Aorta (tissue), 5 donors: Measurements from ENCODE around the gene KRTAP10-2. TPM values are rescaled to one million over a fixed set of nuclear protein-coding genes. Genes with fewer than 3 reads are reported as not detected.
"Not testable (repeated sequence)": the region's sequence is repeated elsewhere in the genome, so short reads cannot be mapped to it uniquely, and the experiment has no call there.

Experiments
- ATAC-seq: fragments of 200-7000 bp; cut with Tn5 transposase; one replicate; pipeline ENCODE4 v1.9.1; 2022; ENCODE audit warnings: moderate library complexity; ENCODE audit not compliant: low FRiP score
- DNase-seq, 2 donors: peaks; one replicate each; pipeline ENCODE4 v3.0.0-alpha.2; 2020
- H3K27ac ChIP-seq, 2 donors: one replicate each; pipeline ENCODE4 v1.5.1; 2013; ENCODE audit warnings: low read length in 2 of 2, mild to moderate bottlenecking in 2 of 2, moderate library complexity in 2 of 2, control low read depth in 1 of 2, inconsistent platforms in 1 of 2, low read depth in 1 of 2
- H3K27me3 ChIP-seq, 2 donors: one replicate each; pipeline ENCODE4 v1.6.1; 2013; ENCODE audit warnings: control low read depth in 1 of 2, low read length in 1 of 2, mild to moderate bottlenecking in 1 of 2, moderate library complexity in 1 of 2; ENCODE audit not compliant: insufficient read depth in 2 of 2, control insufficient read depth in 1 of 2
- H3K36me3 ChIP-seq, 2 donors: one replicate each; pipeline ENCODE4 v1.6.1; 2013; ENCODE audit warnings: control low read depth in 1 of 2, low read length in 1 of 2, mild to moderate bottlenecking in 1 of 2; ENCODE audit not compliant: insufficient read depth in 2 of 2, control insufficient read depth in 1 of 2
- H3K4me1 ChIP-seq, 2 donors: one replicate each; pipeline ENCODE4 v1.6.1; 2013; ENCODE audit warnings: low read length in 2 of 2, control low read depth in 1 of 2, mild to moderate bottlenecking in 1 of 2, moderate library complexity in 1 of 2; ENCODE audit not compliant: insufficient read depth in 2 of 2, control insufficient read depth in 1 of 2
- H3K4me3 ChIP-seq, 2 donors: one replicate each; pipeline ENCODE4 v1.5.1; 2013; ENCODE audit warnings: low read length in 2 of 2, control low read depth in 1 of 2, mild to moderate bottlenecking in 1 of 2
- H3K9me3 ChIP-seq: one replicate; pipeline ENCODE4 v1.6.1; 2013; ENCODE audit warnings: mild to moderate bottlenecking, low read length; ENCODE audit not compliant: control insufficient read depth
- WGBS, 2 donors: extraction: QIAGEN DNeasy Blood & Tissue Kit; methylation state at CpG; one replicate each; pipeline ENCODE4 v1.1.7; 2013; 5-methylcytosine and 5-hydroxymethylcytosine counted together
- intact Hi-C, 2 donors: fragments of 100-400 bp; cut with DNase I; formaldehyde crosslinking; loops; one replicate each; pipeline versions ENCODE4 v1.14.2 to v1.15.0; 2022
- polyA plus RNA-seq, 2 donors: library from polyadenylated mRNA; stranded (reverse); fragments of 200-250 nt; gene quantifications; one replicate each; pipeline ENCODE4 v1.2.3, GENCODE V29; 2013
- total RNA-seq, 2 donors: library from RNA; stranded (reverse); fragmentation: NEBNext Ultra II Directional; extraction: Animal tissue kit (Norgen Biotek cat#: 25700); gene quantifications; one replicate each; pipeline ENCODE4 v1.2.1, GENCODE V29; 2021
- donor health status: healthy with polysubstance abuse.
- donor health status: Bipolar disorder and iron deficiency.
- donor health status: DM: no; HTN: no; CAD: no.
- donor health status: DM: no; HTN: no; CAD: no.
- donor health status: DM: yes; HTN: yes; CAD: no.

Gene KRTAP10-2
- total and polyA plus RNA-seq, 4 donors = not detected

DNA sequence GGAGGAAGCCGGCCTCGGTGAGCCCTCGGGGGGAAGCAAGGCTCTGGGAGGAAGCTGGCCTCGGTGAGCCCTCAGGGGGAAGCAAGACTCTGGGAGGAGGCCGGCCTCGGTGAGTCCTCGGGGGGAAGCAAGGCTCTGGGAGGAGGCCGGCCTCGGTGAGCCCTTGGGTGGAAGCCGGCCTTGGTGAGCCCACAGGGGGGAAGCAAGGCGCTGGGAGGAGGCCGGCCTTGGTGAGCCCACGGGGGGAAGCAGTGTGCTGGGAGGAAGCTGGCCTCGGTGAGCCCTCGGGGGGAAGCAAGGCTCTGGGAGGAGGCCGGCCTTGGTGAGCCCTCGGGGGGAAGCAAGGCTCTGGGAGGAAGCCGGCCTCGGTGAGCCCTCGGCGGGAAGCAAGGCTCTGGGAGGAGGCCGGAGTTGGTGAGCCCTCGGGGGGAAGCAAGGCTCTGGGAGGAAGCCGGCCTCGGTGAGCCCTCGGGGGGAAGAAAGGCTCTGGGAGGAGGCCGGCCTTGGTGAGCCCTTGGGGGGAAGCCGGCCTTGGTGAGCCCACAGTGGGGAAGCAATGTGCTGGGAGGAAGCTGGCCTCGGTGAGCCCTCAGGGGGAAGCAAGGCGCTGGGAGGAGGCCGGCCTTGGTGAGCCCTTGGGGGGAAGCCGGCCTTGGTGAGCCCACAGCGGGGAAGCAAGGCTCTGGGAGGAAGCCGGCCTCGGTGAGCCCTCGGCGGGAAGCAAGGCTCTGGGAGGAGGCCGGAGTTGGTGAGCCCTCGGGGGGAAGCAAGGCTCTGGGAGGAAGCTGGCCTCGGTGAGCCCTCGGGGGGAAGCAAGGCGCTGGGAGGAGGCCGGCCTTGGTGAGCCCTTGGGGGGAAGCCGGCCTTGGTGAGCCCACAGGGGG is 48.1 kb downstream of the KRTAP10-2 start:
- H3K27me3 ChIP-seq, H3K4me1 ChIP-seq, H3K36me3 ChIP-seq, intact Hi-C loops, H3K9me3 ChIP-seq, H3K27ac ChIP-seq, ATAC-seq, H3K4me3 ChIP-seq: not testable (repeated sequence)
- peak in 1 of 2 donors; percentile 34 for DNase-seq
- 88 to 90% methylated on average over 41 to 44 of the region's 44 CpGs for WGBS, 2 donors

DNA sequence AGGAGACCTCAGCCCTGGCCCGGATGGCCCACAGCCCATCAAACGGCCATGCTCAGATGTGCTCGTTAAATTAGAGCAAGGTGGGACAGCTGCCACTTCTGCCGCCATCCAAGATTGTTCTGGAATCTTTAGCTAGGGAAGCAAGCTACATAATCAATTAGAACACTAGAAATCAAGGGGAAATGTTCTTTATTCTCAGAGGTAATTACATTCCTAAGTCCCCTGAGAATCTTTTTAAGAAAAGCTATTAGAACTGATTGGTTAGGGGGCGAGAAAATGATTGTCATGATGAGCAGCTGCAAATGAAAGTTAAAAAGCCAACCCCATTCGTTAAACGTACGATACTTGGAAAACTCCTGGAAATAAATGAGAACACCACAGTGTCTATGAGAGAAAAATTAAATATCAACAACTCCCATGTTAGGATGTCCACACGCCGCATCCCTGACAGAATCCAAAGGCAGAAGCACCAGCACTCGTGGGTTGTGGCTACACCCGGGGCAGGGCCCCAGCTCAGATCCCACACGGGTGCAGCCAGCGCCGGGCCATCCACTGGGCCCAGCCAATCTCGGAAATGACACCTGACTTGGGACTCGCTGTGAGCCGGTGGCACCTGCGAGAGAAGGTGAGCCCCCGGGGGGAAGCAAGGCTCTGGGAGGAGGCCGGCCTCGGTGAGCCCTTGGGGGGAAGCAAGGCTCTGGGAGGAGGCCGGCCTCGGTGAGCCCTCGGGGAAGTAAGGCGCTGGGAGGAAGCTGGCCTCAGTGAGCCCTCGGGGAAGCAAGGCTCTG is 48.9 kb downstream of the KRTAP10-2 start:
- Histone ChIP-seq H3K36me3 (no peaks in the 10 kb centered on the region), H3K4me3 (no peak overlapping the region), H3K9me3 (no peaks in the 10 kb centered on the region), H3K4me1 (no peaks in the 10 kb centered on the region), H3K27ac (no peak overlapping the region), H3K27me3 (no peaks in the 10 kb centered on the region)
- 91 to 93% methylated on average over 27 of the region's 27 CpGs for WGBS, 2 donors
- DNase-seq (peak in 1 of 2 donors; percentile 2), ATAC-seq (no peak)
- intact Hi-C loops = no loop called here

Other genes starting within 250 kb of the KRTAP10-2 start
- 10 to 100 TPM; 19.4 to 20.9 TPM for gene CFAP410, start 212.1 kb downstream of the KRTAP10-2 start, total RNA-seq
- gene CFAP410, start 212.1 kb downstream of the KRTAP10-2 start, polyA plus RNA-seq = 100 to 1,000 TPM in 1 of 2 donors, 10 to 100 TPM in 1; 26.2 to 121 TPM
- gene TRPM2, start 197.9 kb downstream of the KRTAP10-2 start, total RNA-seq = 10 to 100 TPM in 1 of 2 donors, 1 to 10 TPM in 1; 7.0 to 15.8 TPM
- gene TRPM2, start 197.9 kb downstream of the KRTAP10-2 start, polyA plus RNA-seq = 1 to 10 TPM; 2.2 to 4.9 TPM
- gene LRRC3, start 96.0 kb downstream of the KRTAP10-2 start, total RNA-seq = 1 to 10 TPM; 1.6 to 5.3 TPM
- gene LRRC3, start 96.0 kb downstream of the KRTAP10-2 start, polyA plus RNA-seq = 1 to 10 TPM in 1 of 2 donors, under 1 TPM in 1; 0.63 to 1.5 TPM
- gene KRTAP10-1, start 11.3 kb downstream of the KRTAP10-2 start, total RNA-seq = not detected
- not detected for gene KRTAP10-1, start 11.3 kb downstream of the KRTAP10-2 start, polyA plus RNA-seq
- not detected for gene KRTAP10-3, start 7.3 kb upstream of the KRTAP10-2 start, total RNA-seq
- not detected for gene KRTAP10-3, start 7.3 kb upstream of the KRTAP10-2 start, polyA plus RNA-seq
- gene KRTAP10-4, start 22.2 kb upstream of the KRTAP10-2 start, total RNA-seq = not detected
- not detected for gene KRTAP10-4, start 22.2 kb upstream of the KRTAP10-2 start, polyA plus RNA-seq
- not detected for gene KRTAP10-5, start 29.1 kb upstream of the KRTAP10-2 start, total RNA-seq
- gene KRTAP10-5, start 29.1 kb upstream of the KRTAP10-2 start, polyA plus RNA-seq = not detected
- gene KRTAP10-6, start 41.0 kb upstream of the KRTAP10-2 start, total RNA-seq = not detected
- not detected for gene KRTAP10-6, start 41.0 kb upstream of the KRTAP10-2 start, polyA plus RNA-seq
- gene KRTAP10-7, start 49.1 kb upstream of the KRTAP10-2 start, total RNA-seq = not detected
- not detected for gene KRTAP10-7, start 49.1 kb upstream of the KRTAP10-2 start, polyA plus RNA-seq
- gene KRTAP10-8, start 60.6 kb upstream of the KRTAP10-2 start, total RNA-seq = not detected
- not detected for gene KRTAP10-8, start 60.6 kb upstream of the KRTAP10-2 start, polyA plus RNA-seq
- gene KRTAP10-9, start 75.6 kb upstream of the KRTAP10-2 start, total RNA-seq = not detected
- not detected for gene KRTAP10-9, start 75.6 kb upstream of the KRTAP10-2 start, polyA plus RNA-seq
- not detected for gene KRTAP10-10, start 85.9 kb upstream of the KRTAP10-2 start, total RNA-seq
- gene KRTAP10-10, start 85.9 kb upstream of the KRTAP10-2 start, polyA plus RNA-seq = not detected
- not detected for gene KRTAP10-11, start 94.9 kb upstream of the KRTAP10-2 start, total RNA-seq
- gene KRTAP10-11, start 94.9 kb upstream of the KRTAP10-2 start, polyA plus RNA-seq = not detected
- gene KRTAP12-4, start 103.2 kb upstream of the KRTAP10-2 start, total RNA-seq = not detected
- not detected for gene KRTAP12-4, start 103.2 kb upstream of the KRTAP10-2 start, polyA plus RNA-seq
- not detected for gene KRTAP12-3, start 106.4 kb upstream of the KRTAP10-2 start, total RNA-seq
- not detected for gene KRTAP12-3, start 106.4 kb upstream of the KRTAP10-2 start, polyA plus RNA-seq
- gene KRTAP12-2, start 115.4 kb upstream of the KRTAP10-2 start, total RNA-seq = not detected
- gene KRTAP12-2, start 115.4 kb upstream of the KRTAP10-2 start, polyA plus RNA-seq = not detected
- not detected for gene KRTAP12-1, start 130.7 kb upstream of the KRTAP10-2 start, total RNA-seq
- gene KRTAP12-1, start 130.7 kb upstream of the KRTAP10-2 start, polyA plus RNA-seq = not detected
- not detected for gene KRTAP10-12, start 145.7 kb upstream of the KRTAP10-2 start, total RNA-seq
- not detected for gene KRTAP10-12, start 145.7 kb upstream of the KRTAP10-2 start, polyA plus RNA-seq
- not detected for gene TSPEAR, start 160.1 kb upstream of the KRTAP10-2 start, total RNA-seq
- not detected for gene TSPEAR, start 160.1 kb upstream of the KRTAP10-2 start, polyA plus RNA-seq